NK-92 (cell line): ENCODE measurements around the gene NOD1.
"Not testable (repeated sequence)": the region's sequence is repeated elsewhere in the genome, so short reads cannot be mapped to it uniquely, and the experiment has no call there.

Experiments
- DNase-seq: peaks from one replicate; lab custom pipeline; 2025; ENCODE audit not compliant: unreplicated experiment; lab: John Stamatoyannopoulos, UW

Gene NOD1

DNA sequence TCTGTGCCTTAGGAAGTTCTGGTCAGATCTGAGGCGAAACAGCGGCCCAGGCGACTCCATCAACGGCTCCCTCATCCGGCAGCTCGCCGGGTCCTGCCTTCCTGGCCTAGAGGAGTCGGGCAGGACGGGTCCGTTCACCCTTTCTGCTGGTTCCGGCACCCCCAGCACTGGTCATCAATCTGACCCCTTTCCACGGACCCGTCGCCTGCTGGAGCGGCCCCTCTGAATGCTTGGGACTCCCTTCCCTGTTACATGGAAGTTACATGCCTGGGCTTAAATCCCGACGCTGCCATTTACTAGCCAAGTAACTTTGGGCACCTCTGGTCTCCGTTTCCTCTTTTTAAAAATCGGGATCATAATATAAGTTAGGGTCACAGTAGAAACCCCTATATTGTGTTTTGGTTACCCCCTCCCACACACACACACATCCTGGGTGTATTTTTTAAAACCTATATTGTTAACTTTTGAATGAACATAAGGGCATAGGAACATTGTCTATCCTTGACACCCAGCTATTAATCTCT is 26.7 kb upstream of the NOD1 start:
- no peak for DNase-seq

DNA sequence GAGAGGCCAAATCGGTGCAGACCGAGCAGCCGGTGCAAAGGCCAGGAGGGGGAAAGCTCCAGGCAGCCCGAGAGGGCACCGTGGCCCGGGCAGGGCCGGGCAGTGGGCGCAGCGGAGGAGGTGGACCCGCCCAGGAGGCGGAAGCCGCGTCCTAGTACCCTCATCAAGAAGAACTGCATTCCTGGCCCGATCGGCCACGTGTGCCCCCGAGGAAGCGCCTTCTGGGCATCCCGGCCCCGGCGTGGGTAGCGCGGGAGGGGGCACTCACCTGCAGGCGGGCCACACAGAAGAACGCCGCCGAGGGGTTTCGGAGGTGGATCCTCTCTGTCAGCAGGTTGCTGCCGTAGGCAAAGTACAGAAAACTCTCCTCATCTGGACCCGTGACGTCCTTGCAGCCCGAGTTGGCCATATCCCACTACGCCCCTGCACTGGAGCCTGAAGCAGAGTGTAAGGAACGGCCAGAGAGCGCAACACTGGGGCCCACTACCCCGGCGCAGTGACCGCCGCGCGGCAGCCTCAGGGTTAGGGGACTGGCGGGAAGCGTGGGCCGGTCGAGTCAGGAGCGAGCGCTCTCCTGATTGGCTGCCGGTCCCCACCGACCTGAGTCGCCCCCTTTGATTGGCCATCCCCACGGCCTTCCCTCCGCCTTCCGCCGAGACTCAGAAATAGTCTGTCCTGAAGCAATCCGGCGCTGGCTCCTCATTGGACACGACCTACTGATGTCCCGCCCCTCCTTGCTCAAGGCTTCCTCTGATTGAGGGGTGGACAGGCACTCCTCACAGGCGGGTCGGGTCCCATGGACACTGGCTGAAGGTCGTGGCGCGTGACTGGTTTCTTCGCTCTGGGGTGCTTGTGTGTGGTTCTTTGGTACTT is 26.0 kb upstream of the NOD1 start, which contains the start of gene GGCT:
TSS of gene GGCT (minus strand) at position 529 of the 873 bp plus-strand sequence. CDS start at position 409, 120 bp downstream.
- DNase-seq: peak; percentile 93

DNA sequence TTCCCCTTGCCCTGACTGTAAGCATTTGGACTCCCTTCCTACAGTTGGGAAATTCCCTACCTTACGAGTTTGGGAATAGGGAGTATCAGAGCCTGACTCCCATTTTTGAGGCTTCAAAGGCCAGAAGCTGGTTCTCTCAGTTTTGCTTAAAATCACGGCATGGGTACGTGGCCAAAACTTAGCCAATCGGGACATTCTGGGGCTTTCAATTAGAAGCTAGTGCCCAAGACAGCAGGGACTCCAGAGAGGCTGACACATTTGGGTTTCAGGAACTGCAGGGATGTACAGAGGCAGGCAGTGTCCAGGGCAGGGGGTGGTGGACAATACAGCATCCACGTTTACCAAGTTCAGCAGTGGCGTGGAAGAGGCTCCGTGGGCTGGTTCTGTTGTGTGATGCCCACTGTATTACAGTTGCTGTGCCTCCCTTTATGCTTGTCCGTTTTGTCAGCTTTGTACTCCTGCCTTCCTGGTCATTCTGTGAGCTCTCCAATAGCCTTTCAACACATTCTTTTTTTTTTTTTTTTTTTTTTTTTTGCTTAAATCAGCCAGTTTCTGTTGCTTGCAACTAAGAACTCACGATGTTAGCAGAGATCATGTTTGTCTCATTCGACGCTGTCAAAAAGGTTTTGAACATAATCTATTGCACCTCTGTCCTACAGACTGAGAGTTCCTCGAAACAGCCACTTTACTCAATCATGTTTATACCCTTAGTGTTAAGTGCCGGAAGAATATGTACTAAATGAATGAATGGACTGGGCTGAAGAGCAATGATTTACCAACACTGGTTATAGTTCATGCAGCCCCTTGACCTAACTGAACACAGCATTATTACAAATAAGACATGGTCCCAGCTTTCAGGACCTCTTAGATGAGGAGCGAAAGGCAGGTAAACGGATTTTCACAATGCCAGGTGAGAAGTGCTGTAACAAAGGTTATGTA is 25.0 kb upstream of the NOD1 start:
- no peak for DNase-seq

DNA sequence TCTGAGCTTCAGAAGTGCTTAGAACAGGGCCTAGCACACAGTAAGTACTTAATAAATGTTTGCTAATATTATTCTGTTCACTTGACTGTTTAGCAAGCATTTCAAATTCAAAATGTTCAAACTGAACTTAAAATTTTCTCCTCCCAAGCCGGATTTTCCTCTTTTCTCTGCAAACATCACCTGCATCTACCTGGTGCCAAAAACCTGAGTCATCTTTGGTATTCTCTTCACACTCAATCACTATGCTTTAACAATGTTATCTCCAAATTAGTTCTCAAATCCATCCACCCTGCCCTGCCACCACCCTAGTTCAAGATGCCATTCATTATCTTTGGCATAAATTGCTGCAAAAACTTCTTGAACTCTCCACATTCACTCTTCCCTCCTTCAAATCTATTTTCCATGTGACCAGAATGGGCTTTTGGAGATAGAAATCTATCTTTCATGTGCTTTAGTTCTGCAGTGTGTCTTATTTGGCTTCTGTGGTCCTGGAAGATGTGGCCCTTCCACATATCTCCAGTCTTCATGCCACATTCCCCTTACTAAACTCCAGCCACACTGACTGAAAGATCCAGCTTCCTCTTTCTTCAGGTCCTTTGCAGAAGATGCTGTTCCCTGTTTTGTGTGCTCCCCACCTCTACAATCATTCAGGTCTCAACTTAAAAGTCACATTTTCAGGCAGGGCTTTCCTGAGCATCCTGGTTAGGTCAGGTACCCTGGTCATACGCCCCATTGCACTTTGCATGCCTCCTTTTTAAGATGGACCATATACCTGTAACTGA is 24.1 kb upstream of the NOD1 start:
- no peak for DNase-seq

DNA sequence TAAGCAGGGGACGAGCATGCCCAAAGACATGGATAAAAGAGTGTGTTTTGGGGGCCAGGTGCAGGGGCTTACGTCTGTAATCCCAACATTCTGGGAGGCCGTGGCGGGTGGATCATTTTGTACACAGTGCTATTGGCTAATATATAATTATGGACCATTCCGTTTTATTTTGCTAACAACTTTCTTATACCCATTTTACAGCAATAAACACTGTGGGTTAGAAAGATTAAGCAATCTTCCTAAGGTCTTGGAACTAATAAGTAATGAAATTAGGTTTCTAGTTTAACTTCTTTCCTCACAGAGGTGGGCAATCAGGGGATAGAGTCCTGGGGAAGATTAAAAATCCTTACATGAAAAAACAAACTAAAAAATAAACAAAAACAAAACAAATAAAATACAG is 22.7 kb upstream of the NOD1 start:
- no peak for DNase-seq

GRCh38 chr7:30493228-30493627 is 14.6 kb upstream of the NOD1 start:
- no peak for DNase-seq

DNA sequence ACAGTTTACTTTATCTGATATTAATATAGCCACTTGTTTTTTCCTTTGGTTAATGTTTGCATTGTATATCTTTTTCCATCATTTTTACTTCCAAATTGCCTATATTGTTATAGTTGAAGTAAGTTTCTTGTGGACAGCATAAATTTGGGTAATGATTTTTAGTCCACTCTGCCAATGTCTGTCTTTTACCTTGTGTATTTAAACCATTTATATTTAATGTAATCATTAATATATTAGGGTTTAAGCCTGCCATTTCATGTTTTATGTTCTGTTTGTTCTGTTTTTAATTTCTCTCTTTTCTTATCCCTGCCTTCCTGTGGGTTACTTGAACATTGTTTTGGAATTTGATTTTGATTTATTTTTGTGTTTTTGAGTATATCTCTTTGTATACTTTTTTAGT is 12.8 kb upstream of the NOD1 start:
- no peak for DNase-seq

DNA sequence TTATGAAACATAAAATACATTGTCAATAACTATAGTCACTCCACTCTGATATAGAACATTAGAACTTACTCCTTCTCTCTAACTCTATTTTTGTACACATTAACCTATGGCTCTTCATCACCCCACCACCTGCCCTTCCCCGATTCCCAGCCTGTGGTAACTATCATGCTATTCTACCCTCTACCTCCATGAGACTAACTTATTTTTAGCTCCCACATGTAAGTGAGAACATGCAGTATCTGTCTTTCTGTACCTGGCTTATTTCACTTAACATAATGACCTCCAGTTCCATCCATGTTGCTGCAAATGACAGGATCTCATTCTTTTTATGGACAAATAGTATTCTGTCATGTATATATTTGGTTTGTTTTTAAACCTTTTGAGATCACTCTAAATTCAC is 8.8 kb upstream of the NOD1 start:
- no peak for DNase-seq

DNA sequence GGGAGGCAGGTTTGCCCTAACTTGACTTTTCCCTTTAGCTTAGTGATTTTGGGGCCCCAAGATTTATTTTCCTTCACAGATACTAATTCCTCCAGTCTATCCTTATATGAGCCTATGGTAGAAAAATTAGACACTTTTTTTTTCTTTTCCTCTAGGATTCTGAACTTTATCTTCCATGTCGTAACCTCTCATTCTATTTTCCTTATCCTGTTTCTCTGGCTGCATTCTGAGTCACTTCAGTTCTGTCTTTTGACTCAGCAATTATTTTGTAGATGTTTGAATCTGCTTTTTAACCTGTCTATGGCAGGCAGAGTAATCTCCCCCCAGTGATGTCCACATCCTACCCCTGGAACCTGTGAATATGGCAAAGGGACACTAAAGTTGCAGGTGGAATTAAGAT is 7.1 kb upstream of the NOD1 start:
- no peak for DNase-seq

DNA sequence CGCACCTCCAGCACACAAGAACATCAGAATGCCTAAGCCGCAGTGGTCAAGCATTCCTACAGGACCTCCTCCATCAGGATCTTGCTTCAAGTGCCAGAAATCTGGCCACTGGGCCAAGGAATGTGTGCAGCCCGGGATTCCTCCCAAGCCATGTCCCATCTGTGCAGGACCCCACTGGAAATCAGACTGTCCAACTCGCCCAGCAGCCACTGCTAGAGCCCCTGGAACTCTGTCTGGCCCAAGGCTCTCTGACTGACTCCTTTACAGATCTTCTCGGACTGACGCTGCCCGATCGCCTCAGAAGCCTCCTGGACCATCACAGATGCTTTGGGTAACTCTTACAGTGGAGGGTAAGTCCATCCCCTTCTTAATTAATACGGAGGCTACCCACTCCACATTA is 2.8 kb upstream of the NOD1 start:
- not testable (repeated sequence) for DNase-seq

- DNase-seq: no peak
Observed at GRCh38 chr7:30479202-30480120, 877 bp upstream of the NOD1 start.

DNA sequence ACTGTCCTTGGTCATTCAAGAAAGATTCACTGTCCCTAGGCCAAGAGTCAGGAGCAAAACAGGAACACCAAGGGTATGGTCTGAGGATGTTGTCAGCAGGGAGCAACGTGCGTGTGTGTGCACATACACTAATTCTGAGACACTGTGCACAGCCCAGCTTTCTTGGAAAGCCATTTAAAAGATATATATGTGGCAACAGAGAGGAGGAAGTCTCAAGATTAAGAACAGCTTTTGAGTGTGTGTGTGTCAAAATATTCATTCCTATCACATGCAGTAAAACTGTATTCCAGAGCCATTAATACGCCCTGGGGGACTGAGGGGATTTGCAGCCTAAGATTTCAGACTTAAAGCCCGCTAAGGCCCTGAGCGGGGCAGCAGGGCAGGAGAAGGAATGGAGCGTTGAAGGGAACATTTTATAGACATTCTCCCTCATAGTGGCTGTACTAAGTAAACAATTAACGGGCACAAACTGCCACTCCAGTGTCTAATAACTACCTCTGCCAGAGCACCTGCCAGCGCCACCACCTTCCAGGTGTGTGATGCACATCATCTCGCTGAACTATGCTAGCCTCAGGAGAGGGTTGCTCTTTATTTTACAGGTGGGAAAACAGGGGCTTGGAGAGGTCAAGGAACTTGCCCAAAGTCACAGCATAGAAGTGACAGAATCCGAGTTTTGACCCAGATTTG is 2.0 kb downstream of the NOD1 start:
- DNase-seq: no peak

DNA sequence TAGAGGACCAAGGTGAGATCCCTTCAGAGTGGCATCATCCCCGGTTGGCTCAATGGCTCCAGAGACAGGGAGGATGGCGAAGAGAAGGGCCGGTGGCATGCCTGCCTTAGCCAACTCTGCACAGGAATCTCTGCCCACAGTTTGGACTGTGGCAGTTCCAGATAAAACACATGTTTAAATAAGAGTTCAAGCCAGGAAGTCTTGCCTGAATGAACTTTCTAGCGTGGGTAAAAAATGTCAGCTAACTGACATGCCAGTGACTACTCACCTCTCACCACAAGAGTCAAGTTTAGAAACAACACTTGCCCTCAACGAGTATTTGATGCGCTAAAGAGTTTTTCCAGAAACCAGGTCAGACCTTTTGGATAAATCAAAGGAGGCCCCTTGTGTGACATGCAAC is 3.0 kb downstream of the NOD1 start:
- DNase-seq: no peak

DNA sequence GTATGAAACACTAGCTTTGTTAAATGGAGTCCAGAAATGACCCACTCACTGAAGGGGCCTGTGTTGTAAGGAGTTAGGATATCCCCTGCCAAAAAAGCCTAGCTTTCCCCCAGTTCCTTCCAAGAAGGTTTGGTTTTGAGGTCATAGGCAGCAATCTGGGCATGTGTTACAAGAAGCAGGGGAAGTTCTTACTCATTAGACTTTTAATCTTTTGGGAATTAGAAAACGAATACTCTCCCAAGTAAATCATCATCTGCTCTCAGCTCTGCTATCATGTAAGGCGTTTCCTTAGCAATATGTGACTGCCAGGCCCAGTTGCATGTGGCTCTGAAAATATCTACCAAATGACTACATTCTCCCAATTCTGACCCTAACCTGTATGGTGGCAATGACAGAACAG is 3.7 kb downstream of the NOD1 start:
- no peak for DNase-seq

DNA sequence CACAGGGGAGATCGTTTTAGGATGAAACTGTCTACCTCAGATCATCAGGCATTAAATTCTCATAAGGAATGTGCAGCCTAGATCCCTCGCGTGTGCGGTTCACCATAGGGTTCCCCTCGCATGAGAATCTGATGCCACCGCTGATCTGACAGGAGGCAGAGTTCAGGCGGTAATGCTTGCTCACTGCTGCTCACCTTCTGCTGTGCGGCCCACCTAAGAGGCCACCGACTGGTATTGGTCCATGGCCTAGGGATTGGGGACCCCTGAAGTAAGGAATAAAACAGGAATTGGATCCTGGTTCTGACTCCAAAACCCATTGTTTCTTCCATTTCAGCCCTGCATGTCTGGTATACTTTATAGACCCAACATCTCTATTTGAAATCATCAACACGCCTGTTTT is 4.1 kb downstream of the NOD1 start:
- no peak for DNase-seq

GRCh38 chr7:30473903-30474302 is 4.7 kb downstream of the NOD1 start:
- no peak for DNase-seq

DNA sequence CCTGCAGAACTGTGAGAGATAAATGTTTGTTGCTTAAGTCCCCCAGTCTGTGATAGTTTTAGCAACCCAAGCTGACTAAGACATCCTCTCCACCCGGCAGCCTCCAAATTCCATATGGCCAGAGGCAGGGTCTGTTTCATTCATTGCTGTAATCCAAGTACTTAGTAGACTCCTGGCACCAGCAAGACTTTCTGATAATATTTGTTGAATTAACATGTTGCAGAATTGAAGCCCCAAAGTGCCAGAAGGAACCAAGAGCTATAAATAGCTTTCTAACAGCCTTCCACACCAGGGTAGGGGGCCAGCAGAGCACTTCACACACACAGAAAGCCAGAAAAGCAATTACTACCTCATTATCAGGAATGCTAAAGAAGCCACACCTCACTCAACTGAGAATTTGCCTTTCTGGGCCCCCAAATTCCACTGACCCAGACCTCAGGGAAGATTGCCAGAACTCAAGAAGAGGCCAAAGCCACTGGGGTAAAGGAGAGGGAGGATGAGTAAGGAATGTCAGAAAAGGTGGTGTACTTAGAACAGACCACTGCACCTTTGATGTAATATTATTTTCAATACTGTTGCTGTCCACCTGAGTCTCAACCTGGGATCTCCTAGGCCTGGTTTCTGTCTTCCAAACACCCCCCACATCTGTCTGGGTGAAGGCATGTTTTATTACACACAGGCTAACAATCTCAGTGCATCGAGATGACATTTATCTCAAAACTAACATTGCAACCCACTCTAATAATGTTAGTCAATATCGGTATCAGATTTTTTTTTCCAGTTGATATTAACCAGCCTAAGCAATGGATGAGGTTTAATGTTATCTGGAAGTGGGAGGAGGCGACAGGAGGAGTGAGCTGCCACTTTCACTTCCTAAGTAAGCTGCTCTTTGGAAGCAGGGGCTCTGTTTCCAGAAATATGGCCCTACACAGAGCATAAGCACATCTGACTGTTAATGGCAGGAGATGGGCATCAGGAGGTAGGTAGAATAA is 5.5 kb downstream of the NOD1 start:
- no peak for DNase-seq
